GM18867 (cell line): ENCODE results near the gene ZNF493.

Experiments
- ATAC-seq: cut with Tn5 transposase; IDR thresholded peaks from one replicate; pipeline ENCODE4 v1.9.1; 2021; ENCODE audit warnings: mild to moderate bottlenecking, moderate library complexity; ENCODE audit not compliant: unreplicated experiment

Gene ZNF493

DNA sequence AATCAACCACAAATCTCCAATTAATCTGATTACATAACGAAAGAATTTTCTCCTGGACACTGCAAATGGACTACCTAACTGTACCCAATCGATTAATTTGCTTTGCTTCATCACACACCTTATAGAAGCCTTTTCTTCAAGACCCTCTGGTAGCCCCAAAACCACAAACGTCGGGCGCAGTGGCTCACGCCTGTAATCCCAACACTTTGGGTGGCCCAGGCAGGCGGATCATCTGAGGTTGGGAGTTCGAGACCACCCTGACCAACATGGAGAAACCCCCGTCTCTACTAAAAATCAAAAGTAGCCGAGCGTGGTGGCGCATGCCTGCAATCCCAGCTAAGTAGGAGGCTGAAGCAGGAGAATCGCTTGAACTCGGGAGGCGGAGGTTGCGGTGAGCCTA is 65.6 kb downstream of the ZNF493 start:
- ATAC-seq = no peak

DNA sequence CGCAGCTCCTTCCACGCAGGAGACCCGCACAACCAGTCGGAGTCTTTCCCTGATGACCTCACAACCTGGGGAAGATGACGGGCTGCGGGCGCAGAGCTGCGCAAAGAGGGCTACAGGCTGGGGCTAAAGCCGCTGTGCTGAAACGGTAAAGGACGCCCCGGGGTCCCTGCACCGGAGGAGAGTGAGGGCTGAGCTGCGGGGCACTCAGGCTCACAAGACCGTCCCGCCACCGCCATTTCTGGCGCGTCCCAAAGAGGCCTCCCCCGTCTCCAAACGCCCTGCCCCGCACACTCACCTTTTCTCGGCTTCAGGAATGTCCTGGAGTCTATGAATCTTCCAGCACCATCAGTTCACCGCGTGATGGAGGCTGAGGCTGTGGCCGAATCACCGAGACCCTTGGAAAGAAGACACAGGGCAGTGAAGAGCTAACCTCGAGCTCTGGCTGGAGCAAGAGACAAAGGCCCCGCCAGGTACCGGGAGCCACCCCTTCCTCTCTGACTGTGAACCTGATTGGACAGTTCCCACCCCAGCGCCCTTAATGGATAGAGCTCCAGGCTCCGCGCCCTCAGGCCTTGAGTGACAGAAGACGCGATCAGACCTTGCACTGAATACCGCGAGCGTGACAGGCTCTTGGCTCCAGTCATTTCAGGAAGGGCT is 66.6 kb downstream of the ZNF493 start:
- ATAC-seq = no peak

DNA sequence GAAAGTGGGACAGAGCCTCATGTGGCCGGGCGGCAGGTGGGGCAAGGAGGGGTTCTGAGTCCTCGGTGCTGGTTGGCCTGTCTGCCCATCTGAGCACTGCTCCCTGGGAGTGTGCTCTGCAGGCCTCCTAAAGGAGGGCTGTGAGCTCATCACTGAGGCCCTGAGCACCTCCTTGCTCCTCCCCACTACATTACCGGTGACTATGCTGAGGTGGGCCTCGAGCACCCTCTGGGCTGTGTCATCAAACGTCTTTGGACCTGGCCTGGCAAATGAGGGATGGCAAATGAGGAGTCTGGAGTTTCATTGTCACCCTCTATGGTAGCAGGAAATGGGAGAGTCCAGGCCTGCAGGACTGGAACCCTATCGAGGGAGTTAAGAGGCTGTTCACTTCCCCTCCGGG is 69.7 kb downstream of the ZNF493 start:
- no peak for ATAC-seq

DNA sequence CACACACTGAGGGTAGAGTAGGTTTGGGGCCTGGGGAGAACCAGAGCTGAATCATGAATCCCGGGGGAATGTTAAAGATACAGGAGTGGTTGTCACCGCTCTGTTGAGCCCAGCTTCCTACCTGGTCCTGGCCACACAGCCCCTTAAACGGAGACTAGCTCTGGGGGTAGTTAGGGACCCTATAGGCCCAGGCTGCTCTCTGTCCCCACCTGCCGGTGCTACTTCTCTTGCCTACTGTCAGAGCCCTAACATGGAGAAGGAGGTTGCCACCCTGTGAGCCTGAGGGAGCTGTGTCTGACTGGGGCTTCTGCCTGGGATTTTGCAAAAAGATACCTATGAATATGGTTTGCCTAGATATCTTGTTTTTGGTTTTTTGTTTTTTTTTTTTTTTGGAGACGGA is 71.9 kb downstream of the ZNF493 start:
- no peak for ATAC-seq

DNA sequence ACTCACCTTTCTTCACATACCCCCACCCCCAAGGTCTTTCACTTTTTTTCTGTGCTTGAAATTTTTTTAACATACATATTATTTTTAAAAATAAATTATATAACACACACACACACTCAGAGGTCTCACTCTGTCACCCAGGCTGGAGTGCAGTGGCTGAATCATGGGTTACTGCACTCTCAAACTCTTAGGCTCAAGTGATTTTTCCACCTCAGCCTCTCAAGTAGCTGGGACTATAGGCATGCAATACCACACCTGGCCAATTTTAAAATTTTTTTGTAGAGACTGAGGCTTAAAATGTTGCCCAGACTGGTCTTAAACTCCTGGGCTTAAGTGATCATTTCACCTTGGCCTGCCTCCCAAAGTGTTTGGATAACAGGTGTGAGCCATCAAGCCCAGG is 75.6 kb downstream of the ZNF493 start:
- ATAC-seq = no peak

DNA sequence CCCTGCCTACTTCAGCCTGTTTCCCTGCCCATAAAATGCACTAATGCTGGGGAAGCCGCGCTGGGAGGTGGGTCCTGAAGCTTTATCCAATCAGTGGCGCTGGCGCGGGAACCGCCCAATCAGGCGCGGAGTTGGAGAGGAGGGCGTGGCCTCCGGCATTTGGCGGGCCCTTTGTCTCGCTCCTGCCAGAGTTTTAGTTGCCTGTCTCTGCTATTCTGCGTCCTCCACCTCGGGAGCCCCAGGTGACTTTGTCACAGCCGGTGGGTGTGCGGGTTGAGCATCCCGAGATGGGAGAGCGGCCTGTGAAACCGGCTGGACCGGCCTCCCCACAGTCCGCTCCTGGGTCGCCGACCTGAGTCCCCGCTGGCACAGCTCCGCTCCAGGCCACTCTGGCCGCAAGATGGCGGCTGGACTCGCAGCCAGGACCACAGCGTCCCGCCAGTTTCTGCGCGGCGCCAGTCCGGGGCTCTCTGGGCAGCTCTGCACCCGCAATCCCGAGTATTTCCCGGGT is 77.8 kb downstream of the ZNF493 start:
- peak; percentile 65 for ATAC-seq
